HCT116 (cell line): ENCODE measurements around the gene PHGDH. TPM values are rescaled to one million over a fixed set of nuclear protein-coding genes. Genes with fewer than 3 reads are reported as not detected.

Experiments used
- ATAC-seq: fragments of 200-7000 bp; cut with Tn5 transposase; 2 replicates; pipeline ENCODE4 v1.9.1; 2020; ENCODE audit warnings: mild to moderate bottlenecking, moderate library complexity
- BruUV-seq: library from RNA; stranded (reverse); fragments of 400-500 nt; replicated peaks from 2 replicates; lab custom pipeline; 2021; lab: Mats Ljungman, UMichigan
- CTCF ChIA-PET: fragments of 300-600 bp; sonication (Branson Sonifier 250); formaldehyde crosslinking; loops from one replicate; lab custom pipeline; 2021; ENCODE audit warnings: antibody characterized with exemption; lab: Charles Lee
- POLR2A ChIA-PET: fragments of 300-600, 350-600 bp; sonication (Branson Sonifier 250); formaldehyde crosslinking; loops from one replicate; lab custom pipeline; 2021; ENCODE audit warnings: antibody characterized with exemption; lab: Charles Lee
- RAD21 ChIA-PET, 2 experiments: fragments of 300-600 bp; sonication (Branson Sonifier 250); formaldehyde crosslinking; loops; one replicate each; lab custom pipeline; 2023; ENCODE audit warnings: low total read pairs in 2 of 2; ENCODE audit not compliant: uncharacterized antibody in 2 of 2, unreplicated experiment in 2 of 2, low non-redundant PET in 1 of 2; lab: Charles Lee
- DNase-seq: peaks from one replicate; pipeline ENCODE4 v3.0.0-alpha.2; 2010; ENCODE audit warnings: low read depth, low spot score
- H2AFZ ChIP-seq: fragments of 200-600 bp; shearing (Covaris generic), sonication (generic); 2 replicates; pipeline ENCODE4 v1.6.1; 2017; ENCODE audit warnings: low read depth, mixed run types, mixed read lengths, antibody characterized with exemption, low read length; ENCODE audit not compliant: poor library complexity, severe bottlenecking
- H3K27ac ChIP-seq: 2 replicates; pipeline ENCODE4 v1.5.1; 2012; ENCODE audit warnings: low read depth, low read length
- H3K27me3 ChIP-seq: fragments of 200-600 bp; sonication (generic); 2 replicates; pipeline ENCODE4 v1.6.1; 2016; ENCODE audit warnings: mixed run types, low read length, mixed read lengths; ENCODE audit not compliant: insufficient read depth
- H3K36me3 ChIP-seq, 2 experiments: fragments of 200-500 bp in 1 of 2; fragments of 200-600 bp in 1 of 2; sonication (Bioruptor generic) in 1 of 2; sonication (generic) in 1 of 2; 2 replicates each; pipeline versions ENCODE4 v1.5.1 to v1.6.1; 2014 to 2016; ENCODE audit warnings: low read length in 2 of 2, inconsistent platforms in 1 of 2, mixed read lengths in 1 of 2, mixed run types in 1 of 2; ENCODE audit not compliant: insufficient read depth in 2 of 2, control insufficient read depth in 1 of 2
- H3K4me1 ChIP-seq, 2 experiments: fragments of 200-600 bp in 1 of 2; sonication (generic) in 1 of 2; 2 replicates each; pipeline versions ENCODE4 v1.5.1 to v1.6.1; 2012 to 2017; ENCODE audit warnings: low read length in 2 of 2, inconsistent platforms in 1 of 2, mild to moderate bottlenecking in 1 of 2, mixed read lengths in 1 of 2, mixed run types in 1 of 2, moderate library complexity in 1 of 2; ENCODE audit not compliant: insufficient read depth in 2 of 2, control insufficient read depth in 1 of 2
- H3K4me2 ChIP-seq: fragments of 200-600 bp; sonication (generic); 2 replicates; pipeline ENCODE4 v1.6.1; 2017; ENCODE audit warnings: mixed run types, low read length, mixed read lengths
- H3K4me3 ChIP-seq, 2 experiments: fragments of 200-600 bp in 1 of 2; sonication (generic) in 1 of 2; replicated peaks in 1 of 2; 2 replicates each; pipeline ENCODE4 v1.5.1; 2011 to 2016; ENCODE audit warnings: low read length in 2 of 2, control low read depth in 1 of 2, low read depth in 1 of 2, mild to moderate bottlenecking in 1 of 2, mixed read lengths in 1 of 2, mixed run types in 1 of 2
- H3K79me2 ChIP-seq: fragments of 200-600 bp; sonication (generic); 2 replicates; pipeline ENCODE4 v1.6.1; 2017; ENCODE audit warnings: mild to moderate bottlenecking, mixed run types, low read length, moderate library complexity, mixed read lengths; ENCODE audit not compliant: insufficient read depth
- H3K9ac ChIP-seq: fragments of 200-600 bp; sonication (generic); 2 replicates; pipeline ENCODE4 v1.6.1; 2016; ENCODE audit warnings: low read length, mixed read lengths
- H3K9me2 ChIP-seq: fragments of 200-600 bp; sonication (generic), shearing (Covaris generic); 2 replicates; pipeline ENCODE4 v1.6.1; 2017; ENCODE audit warnings: mixed run types, mild to moderate bottlenecking, moderate library complexity; ENCODE audit not compliant: insufficient read depth
- H3K9me3 ChIP-seq, 2 experiments: fragments of 200-500 bp in 1 of 2; fragments of 200-600 bp in 1 of 2; sonication (Bioruptor generic) in 1 of 2; sonication (generic) in 1 of 2; 2 replicates each; pipeline ENCODE4 v1.6.1; 2014 to 2017; ENCODE audit warnings: low read length in 2 of 2, mixed read lengths in 2 of 2, inconsistent platforms in 1 of 2, low read depth in 1 of 2, mild to moderate bottlenecking in 1 of 2, mixed run types in 1 of 2, moderate library complexity in 1 of 2; ENCODE audit not compliant: control insufficient read depth in 1 of 2, insufficient read depth in 1 of 2
- H4K20me1 ChIP-seq: fragments of 200-600 bp; sonication (generic), shearing (Covaris generic); 2 replicates; pipeline ENCODE4 v1.6.1; 2017; ENCODE audit warnings: mixed run types, mild to moderate bottlenecking, moderate library complexity; ENCODE audit not compliant: insufficient read depth
- RAD21 ChIP-seq: IDR thresholded peaks from 2 replicates; pipeline ENCODE4 v1.6.1; 2012; ENCODE audit warnings: low read depth, mild to moderate bottlenecking
- SP1 ChIP-seq: IDR thresholded peaks from 2 replicates; pipeline ENCODE4 v1.6.1; 2012; ENCODE audit warnings: low read depth
- ZFX ChIP-seq: fragments of 450-650 bp; IDR thresholded peaks from 2 replicates; pipeline ENCODE4 v1.6.1; 2017
- intact Hi-C: fragments of 100-400 bp; cut with micrococcal nuclease; formaldehyde crosslinking; loops from 2 replicates; pipeline ENCODE4 v1.10.0; 2022
- total RNA-seq: library from RNA; stranded (reverse); gene quantifications from one replicate; pipeline ENCODE4 v1.2.1, GENCODE V29; 2021; ENCODE audit not compliant: unreplicated experiment
- TF ChIP-seq, protein P1 (sequence below), 3 experiments: fragments of 200-600 bp in 1 of 3; sonication (generic) in 1 of 3; IDR thresholded peaks in 2 of 3; conservative IDR thresholded peaks in 1 of 3; 2 replicates each; pipeline ENCODE4 v1.5.1; 2012 to 2017; ENCODE audit warnings: low read depth in 2 of 3, low read length in 2 of 3, antibody characterized with exemption in 1 of 3, borderline replicate concordance in 1 of 3, control low read depth in 1 of 3, mild to moderate bottlenecking in 1 of 3, mixed read lengths in 1 of 3, mixed run types in 1 of 3, moderate library complexity in 1 of 3; ENCODE audit not compliant: insufficient read depth in 1 of 3
- TF ChIP-seq, protein P2 (sequence below): IDR thresholded peaks from 2 replicates; pipeline ENCODE4 v1.6.1; 2012

Gene PHGDH
- total RNA-seq, 1 experiment from 2014 or later: 187 TPM

DNA sequence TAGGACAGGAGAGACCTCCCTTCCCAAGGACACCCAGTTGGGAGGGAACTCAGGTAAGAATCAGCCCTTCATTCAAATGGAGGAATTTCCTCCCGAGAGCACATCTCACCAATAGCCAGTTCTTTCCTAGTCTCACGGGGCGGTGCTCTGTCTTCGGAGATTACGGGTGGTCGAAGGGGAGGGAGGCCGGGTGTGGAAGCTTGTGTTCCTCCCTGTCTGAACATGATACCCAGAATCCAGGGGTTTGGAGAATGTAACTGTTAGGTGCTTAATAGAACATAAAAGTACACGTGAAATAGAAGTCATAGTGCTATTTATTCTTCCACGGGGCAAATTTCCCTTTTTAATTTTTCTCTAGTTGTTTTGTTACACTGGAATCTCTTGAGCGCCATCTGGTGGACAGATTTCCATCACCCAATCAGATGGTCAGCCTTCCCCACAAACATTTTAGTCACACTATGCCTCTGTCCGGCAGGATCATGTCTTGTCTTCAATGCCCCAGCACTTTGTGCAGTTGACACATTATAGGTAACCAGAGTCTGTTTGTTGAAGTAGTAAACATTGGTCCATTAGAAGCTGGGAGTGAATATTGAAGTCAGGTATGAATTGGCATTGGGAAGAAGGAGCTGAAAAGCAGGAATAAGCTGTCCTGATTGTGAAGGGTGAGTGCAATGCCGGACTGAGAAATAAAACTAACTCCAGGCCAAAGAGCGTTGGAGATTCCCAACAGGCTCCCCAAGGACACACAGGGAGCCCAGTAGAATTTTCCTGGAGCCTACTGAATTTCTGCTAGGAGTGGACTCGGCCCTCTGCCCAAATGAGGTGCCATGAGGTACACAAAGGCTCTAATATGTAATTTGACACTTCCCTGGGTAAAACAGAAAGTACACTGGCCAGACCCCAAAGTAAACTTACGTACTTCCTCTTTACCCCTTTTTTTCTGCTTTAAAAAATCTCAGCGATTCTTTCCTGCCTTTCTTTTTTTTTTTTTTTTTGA, 36.1 kb upstream of the PHGDH start:
- H3K4me2 ChIP-seq: peak overlapping the region; percentile 73
- H4K20me1 ChIP-seq: no peaks in the 10 kb centered on the region
- intact Hi-C loops: loop anchor here (1.0 to 10.0 kb wide), 4 partner anchors 27 to 388 kb away; partner anchors contain the start of gene ZNF697
- peak overlapping the region; percentile 37 for H3K9ac ChIP-seq
- peak; percentile 95 for ATAC-seq
- H3K9me2 ChIP-seq: no peaks in the 10 kb centered on the region
- DNase-seq: peak; percentile 85
- H2AFZ ChIP-seq: peak overlapping the region; percentile 92
- TF ChIP-seq, protein P1, sequence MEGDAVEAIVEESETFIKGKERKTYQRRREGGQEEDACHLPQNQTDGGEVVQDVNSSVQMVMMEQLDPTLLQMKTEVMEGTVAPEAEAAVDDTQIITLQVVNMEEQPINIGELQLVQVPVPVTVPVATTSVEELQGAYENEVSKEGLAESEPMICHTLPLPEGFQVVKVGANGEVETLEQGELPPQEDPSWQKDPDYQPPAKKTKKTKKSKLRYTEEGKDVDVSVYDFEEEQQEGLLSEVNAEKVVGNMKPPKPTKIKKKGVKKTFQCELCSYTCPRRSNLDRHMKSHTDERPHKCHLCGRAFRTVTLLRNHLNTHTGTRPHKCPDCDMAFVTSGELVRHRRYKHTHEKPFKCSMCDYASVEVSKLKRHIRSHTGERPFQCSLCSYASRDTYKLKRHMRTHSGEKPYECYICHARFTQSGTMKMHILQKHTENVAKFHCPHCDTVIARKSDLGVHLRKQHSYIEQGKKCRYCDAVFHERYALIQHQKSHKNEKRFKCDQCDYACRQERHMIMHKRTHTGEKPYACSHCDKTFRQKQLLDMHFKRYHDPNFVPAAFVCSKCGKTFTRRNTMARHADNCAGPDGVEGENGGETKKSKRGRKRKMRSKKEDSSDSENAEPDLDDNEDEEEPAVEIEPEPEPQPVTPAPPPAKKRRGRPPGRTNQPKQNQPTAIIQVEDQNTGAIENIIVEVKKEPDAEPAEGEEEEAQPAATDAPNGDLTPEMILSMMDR (IDR thresholded peaks at IDR 0.05 in 2 of 3, conservative IDR thresholded peaks at IDR 0.05 in 1 of 3; ENCODE audit: borderline replicate concordance in 1 of 3, insufficient read depth in 1 of 3, low read depth in 2 of 3, low read length in 2 of 3): peak; percentile 75 to 87 (median 75)
- TF ChIP-seq, protein P2, sequence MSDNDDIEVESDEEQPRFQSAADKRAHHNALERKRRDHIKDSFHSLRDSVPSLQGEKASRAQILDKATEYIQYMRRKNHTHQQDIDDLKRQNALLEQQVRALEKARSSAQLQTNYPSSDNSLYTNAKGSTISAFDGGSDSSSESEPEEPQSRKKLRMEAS: peak; percentile 36
- TF ChIP-seq ZFX: no peak
- TF ChIP-seq SP1: no peak
- TF ChIP-seq RAD21: peak; percentile 67
- no peaks in the 10 kb centered on the region for H3K36me3 ChIP-seq
- no TSS peak for BruUV-seq
- H3K27me3 ChIP-seq: no peaks in the 10 kb centered on the region
- H3K9me3 ChIP-seq: no peaks in the 10 kb centered on the region
- ChIA-PET RAD21 (interaction anchor here (0.6 to 1.6 kb wide), 6 partner anchors 59 to 64 kb away, joined by 3 to 4 read pairs (median 3); no protein-coding TSS in a partner anchor), POLR2A (interaction anchor here (1.1 to 1.4 kb wide), 2 partner anchors 10 to 19 kb away, joined by 3 read pairs; no protein-coding TSS in a partner anchor), CTCF (interaction anchor here (0.7 to 4.6 kb wide), 28 partner anchors 8 to 303 kb away, joined by 3 to 69 read pairs (median 6); partner anchors contain the start of genes PHGDH and ZNF697)
- H3K4me3 ChIP-seq: peak overlapping the region; percentile 32 to 49
- H3K27ac ChIP-seq: peak overlapping the region; percentile 26; the same call in 1 of the 2 replicates
- no peaks in the 10 kb centered on the region for H3K79me2 ChIP-seq
- H3K4me1 ChIP-seq: peaks cover 10 to 25% of the 10 kb centered on the region in 2 experiments
